ENCODE results near the gene HDAC9. TPM values are rescaled to one million over a fixed set of nuclear protein-coding genes. Genes with fewer than 3 reads are reported as not detected.

Gene HDAC9
- total RNA-seq, 2 donors from 2014 or later: 1.5 to 4.0 TPM

GRCh38 chr7:18566829-18567228 lies 71.3 kb downstream of the HDAC9 start:
- no peaks in the 10 kb centered on the region for H3K36me3 ChIP-seq (ENCODE audit: control insufficient read depth, insufficient read depth, low read length)
- H3K27ac ChIP-seq (ENCODE audit: low read depth, low read length): no peak overlapping the region
- TF ChIP-seq CTCF (conservative IDR thresholded peaks at IDR 0.05): no peak
- no peaks in the 10 kb centered on the region for H3K4me1 ChIP-seq (ENCODE audit: control insufficient read depth, insufficient read depth, low read length)
- 89 to 93% methylated on average over 4 to 7 of the region's 7 CpGs for WGBS, 2 experiments (ENCODE audit: insufficient coverage in 1 of 2, insufficient read length in 1 of 2)
- Mint-ChIP-seq H3K9me3 (no peaks in the 10 kb centered on the region), H3K4me1 (peaks cover 5% of the 10 kb centered on the region), H3K27me3 (ENCODE audit: insufficient read depth) (no peaks in the 10 kb centered on the region), H3K36me3 (ENCODE audit: low read depth) (no peaks in the 10 kb centered on the region), H3K27ac (no peak overlapping the region), H3K4me3 (no peak overlapping the region)
- no peak for DNase-seq
- H3K4me3 ChIP-seq (ENCODE audit: low read length): no peak overlapping the region
- no peaks in the 10 kb centered on the region for H3K27me3 ChIP-seq (ENCODE audit: control insufficient read depth, insufficient read depth, low read length, poor library complexity, severe bottlenecking)
- no peaks in the 10 kb centered on the region for H3K9me3 ChIP-seq (ENCODE audit: control insufficient read depth, low read length)
- H3K9ac ChIP-seq (ENCODE audit: extremely low read depth, low read length, poor library complexity, severe bottlenecking): no peak overlapping the region

- no peak for DNase-seq
- WGBS, 2 experiments (ENCODE audit: insufficient coverage in 1 of 2, insufficient read length in 1 of 2): 97 to 100% methylated on average over 1 to 2 of the region's 3 CpGs
- no peak for TF ChIP-seq CTCF (conservative IDR thresholded peaks at IDR 0.05)
- Mint-ChIP-seq H3K4me1 (peaks cover 5% of the 10 kb centered on the region), H3K9me3 (no peaks in the 10 kb centered on the region), H3K4me3 (no peak overlapping the region), H3K27me3 (ENCODE audit: insufficient read depth) (no peaks in the 10 kb centered on the region), H3K27ac (no peak overlapping the region), H3K36me3 (ENCODE audit: low read depth) (no peaks in the 10 kb centered on the region)
- Histone ChIP-seq H3K27ac (ENCODE audit: low read depth, low read length) (no peak overlapping the region), H3K9ac (ENCODE audit: extremely low read depth, low read length, poor library complexity, severe bottlenecking) (no peak overlapping the region), H3K4me3 (ENCODE audit: low read length) (no peak overlapping the region), H3K27me3 (ENCODE audit: control insufficient read depth, insufficient read depth, low read length, poor library complexity, severe bottlenecking) (no peaks in the 10 kb centered on the region), H3K9me3 (ENCODE audit: control insufficient read depth, low read length) (no peaks in the 10 kb centered on the region), H3K36me3 (ENCODE audit: control insufficient read depth, insufficient read depth, low read length) (no peaks in the 10 kb centered on the region), H3K4me1 (ENCODE audit: control insufficient read depth, insufficient read depth, low read length) (no peaks in the 10 kb centered on the region)
Measured at GRCh38 chr7:18570441-18570840, 74.9 kb downstream of the HDAC9 start.

- H3K27ac Mint-ChIP-seq: no peak overlapping the region
- Histone ChIP-seq H3K9me3 (ENCODE audit: control insufficient read depth, low read length) (no peaks in the 10 kb centered on the region), H3K36me3 (ENCODE audit: control insufficient read depth, insufficient read depth, low read length) (no peaks in the 10 kb centered on the region), H3K4me3 (ENCODE audit: low read length) (no peak overlapping the region), H3K27ac (ENCODE audit: low read depth, low read length) (no peak overlapping the region), H3K4me1 (ENCODE audit: control insufficient read depth, insufficient read depth, low read length) (no peaks in the 10 kb centered on the region), H3K9ac (ENCODE audit: extremely low read depth, low read length, poor library complexity, severe bottlenecking) (no peak overlapping the region), H3K27me3 (ENCODE audit: control insufficient read depth, insufficient read depth, low read length, poor library complexity, severe bottlenecking) (no peaks in the 10 kb centered on the region)
- H3K27me3 Mint-ChIP-seq (ENCODE audit: insufficient read depth): no peaks in the 10 kb centered on the region
- no peak for DNase-seq
- H3K4me1 Mint-ChIP-seq: peaks cover 5% of the 10 kb centered on the region
- WGBS, 2 experiments (ENCODE audit: insufficient coverage in 1 of 2, insufficient read length in 1 of 2): 80 to 100% methylated on average over 1 to 3 of the region's 3 CpGs
- H3K4me3 Mint-ChIP-seq: no peak overlapping the region
- H3K36me3 Mint-ChIP-seq (ENCODE audit: low read depth): no peaks in the 10 kb centered on the region
- no peaks in the 10 kb centered on the region for H3K9me3 Mint-ChIP-seq
- TF ChIP-seq CTCF (conservative IDR thresholded peaks at IDR 0.05): peak; percentile 72
Measured at GRCh38 chr7:18570890-18571478, 75.4 kb downstream of the HDAC9 start.
